ENCODE data around the gene CD58. TPM values are rescaled to one million over a fixed set of nuclear protein-coding genes. Genes with fewer than 3 reads are reported as not detected.

Gene CD58
- total RNA-seq, 2 donors from 2014 or later: 44.2 to 53.2 TPM

DNA sequence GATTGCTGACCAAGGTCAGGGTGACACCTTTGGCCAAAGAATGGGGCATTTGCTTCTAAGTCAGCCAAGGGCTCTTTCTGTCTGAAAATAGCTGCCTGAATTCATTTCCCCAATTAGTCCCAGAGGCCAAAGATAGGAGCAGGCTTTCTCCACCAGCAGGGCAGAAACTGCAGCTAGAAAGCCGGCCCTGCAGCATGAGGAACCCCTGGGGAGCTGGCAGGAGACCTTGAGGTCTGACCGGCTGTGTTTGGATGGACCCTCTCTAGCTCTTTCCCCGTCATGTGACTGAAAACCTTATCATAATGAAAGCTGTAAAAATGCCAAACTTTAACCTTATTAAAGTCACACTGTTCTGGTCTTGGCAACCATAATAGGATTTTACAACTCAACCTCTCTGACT, 93.4 kb downstream of the CD58 start:
- no peak for TF ChIP-seq CTCF (IDR thresholded peaks at IDR 0.05)
- Histone ChIP-seq H3K9me3 (no peaks in the 10 kb centered on the region), H3K4me1 (ENCODE audit: control insufficient read depth in 1 of 2, low read depth in 2 of 2) (peaks cover 3 to 27% of the 10 kb centered on the region in 2 donors), H3K4me3 (no peak overlapping the region), H3K27ac (no peak overlapping the region), H3K36me3 (no peaks in the 10 kb centered on the region), H3K27me3 (replicated peaks; ENCODE audit: insufficient read depth) (no peaks in the 10 kb centered on the region)
- DNase-seq (ENCODE audit: low spot score) (no peak), ATAC-seq (ENCODE audit: insufficient number of reproducible peaks, low FRiP score, low read depth) (no peak)

GRCh38 chr1:116476321-116476720, 94.5 kb downstream of the CD58 start:
- H3K27ac ChIP-seq: peak overlapping the region in 1 of 2 donors; percentile 37
- peaks cover 3 to 27% of the 10 kb centered on the region in 2 donors for H3K4me1 ChIP-seq (ENCODE audit: control insufficient read depth in 1 of 2, low read depth in 2 of 2)
- no peaks in the 10 kb centered on the region for H3K9me3 ChIP-seq
- H3K27me3 ChIP-seq (replicated peaks; ENCODE audit: insufficient read depth): no peaks in the 10 kb centered on the region
- H3K4me3 ChIP-seq: no peak overlapping the region
- no peak for DNase-seq (ENCODE audit: low spot score)
- no peak for TF ChIP-seq CTCF (IDR thresholded peaks at IDR 0.05)
- H3K36me3 ChIP-seq: no peaks in the 10 kb centered on the region
- ATAC-seq (ENCODE audit: insufficient number of reproducible peaks, low FRiP score, low read depth): no peak

DNA sequence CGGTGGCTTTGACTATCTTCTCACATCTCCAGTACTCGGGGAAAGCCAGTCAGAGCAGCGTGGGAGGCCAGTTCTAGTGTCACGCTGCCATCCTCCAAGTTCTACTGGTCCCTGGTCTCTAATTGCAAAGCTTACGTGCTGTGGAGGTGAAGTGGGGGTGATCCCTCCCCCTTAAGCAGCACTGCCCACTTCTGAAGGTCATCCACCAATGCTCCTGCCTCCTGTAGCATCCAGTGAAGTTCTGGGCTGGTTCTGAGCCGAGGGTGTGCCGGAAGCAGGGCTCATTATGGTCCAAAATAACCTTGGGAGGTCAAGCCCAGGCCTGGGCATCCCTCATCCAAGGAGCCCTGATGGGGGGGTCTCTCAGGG, 95.0 kb downstream of the CD58 start:
- no peaks in the 10 kb centered on the region for H3K27me3 ChIP-seq (replicated peaks; ENCODE audit: insufficient read depth)
- ATAC-seq (ENCODE audit: insufficient number of reproducible peaks, low FRiP score, low read depth) (no peak), DNase-seq (ENCODE audit: low spot score) (no peak)
- H3K4me3 ChIP-seq: no peak overlapping the region
- peaks cover 3 to 27% of the 10 kb centered on the region in 2 donors for H3K4me1 ChIP-seq (ENCODE audit: control insufficient read depth in 1 of 2, low read depth in 2 of 2)
- H3K36me3 ChIP-seq: no peaks in the 10 kb centered on the region
- no peak for TF ChIP-seq CTCF (IDR thresholded peaks at IDR 0.05)
- no peaks in the 10 kb centered on the region for H3K9me3 ChIP-seq
- H3K27ac ChIP-seq: peak overlapping the region in 1 of 2 donors; percentile 37

DNA sequence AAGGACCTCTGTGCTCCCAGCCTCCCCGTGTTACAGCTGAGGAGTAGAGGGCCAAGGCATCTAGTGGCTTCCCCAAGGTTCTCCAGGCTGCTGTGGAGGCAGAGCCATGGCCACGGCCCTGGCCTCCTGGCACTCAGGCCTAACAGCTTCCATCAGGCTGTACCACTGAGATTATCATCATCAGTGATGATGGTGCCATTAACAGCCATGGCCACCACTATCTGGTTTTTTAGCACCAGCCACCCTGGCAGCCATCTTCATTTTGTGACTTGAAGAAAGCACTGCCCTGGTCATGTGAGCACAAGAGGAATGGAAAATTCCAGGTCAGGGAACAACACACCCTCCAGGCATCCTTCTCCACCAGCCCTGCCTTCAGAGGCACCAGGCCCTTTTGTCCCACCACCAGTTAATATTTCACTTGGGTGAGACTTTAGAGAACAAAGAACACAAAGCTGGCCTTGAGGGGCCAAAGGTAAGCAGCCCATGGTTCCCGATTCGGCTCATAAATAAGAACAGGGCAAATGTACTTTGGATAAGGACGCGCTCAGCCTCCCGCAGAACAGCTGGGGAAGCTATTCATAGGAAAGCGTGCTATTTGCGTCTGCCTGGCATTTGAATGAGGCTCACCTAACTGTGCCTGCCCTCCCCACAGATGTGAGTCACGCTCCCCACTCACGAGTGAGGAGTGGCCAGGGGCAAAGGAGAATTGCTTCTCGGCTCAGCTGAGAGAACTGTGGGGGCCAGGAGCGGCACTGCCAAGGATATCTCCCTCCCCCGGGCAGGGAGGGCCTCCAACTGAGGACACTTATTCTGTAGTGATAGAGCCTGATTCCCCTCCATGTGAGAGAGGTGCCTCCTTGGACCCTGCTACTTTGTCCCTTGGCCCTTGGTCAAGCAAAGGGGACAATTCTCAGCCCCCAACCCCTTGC, 95.6 kb downstream of the CD58 start:
- Histone ChIP-seq H3K36me3 (no peaks in the 10 kb centered on the region), H3K27ac (no peak overlapping the region), H3K9me3 (no peaks in the 10 kb centered on the region), H3K4me1 (ENCODE audit: control insufficient read depth in 1 of 2, low read depth in 2 of 2) (peaks cover 3 to 27% of the 10 kb centered on the region in 2 donors), H3K4me3 (no peak overlapping the region), H3K27me3 (replicated peaks; ENCODE audit: insufficient read depth) (no peaks in the 10 kb centered on the region)
- no peak for ATAC-seq (ENCODE audit: insufficient number of reproducible peaks, low FRiP score, low read depth)
- DNase-seq (ENCODE audit: low spot score): no peak
- no peak for TF ChIP-seq CTCF (IDR thresholded peaks at IDR 0.05)

DNA sequence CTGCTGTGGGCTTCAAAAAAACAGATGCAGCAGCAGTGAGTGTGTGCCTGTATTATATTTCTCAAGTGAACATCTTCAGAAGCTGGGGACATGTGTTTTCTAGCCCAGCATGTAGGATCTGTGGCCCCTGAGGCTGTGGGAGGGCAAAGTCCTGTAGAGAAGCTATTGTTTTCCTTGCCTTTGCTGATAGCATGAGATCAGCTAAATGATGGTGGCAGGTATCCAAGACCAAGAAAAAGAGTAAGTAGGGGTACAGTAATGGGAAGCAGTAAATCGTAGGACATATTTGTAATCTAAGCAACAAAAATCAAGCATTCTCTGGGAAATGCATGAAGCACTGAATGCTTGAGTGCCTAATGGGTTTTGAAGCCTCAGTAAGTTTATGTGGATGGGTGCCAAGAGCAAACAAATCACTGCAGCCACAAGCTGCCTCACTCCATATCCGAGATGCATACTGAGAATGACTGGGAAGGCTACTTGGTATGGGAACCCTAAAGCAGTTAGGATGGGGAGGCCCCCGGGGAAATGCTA, 98.3 kb downstream of the CD58 start:
- Histone ChIP-seq H3K4me3 (no peak overlapping the region), H3K27me3 (replicated peaks; ENCODE audit: insufficient read depth) (no peaks in the 10 kb centered on the region), H3K4me1 (ENCODE audit: control insufficient read depth in 1 of 2, low read depth in 2 of 2) (peaks cover 3 to 20% of the 10 kb centered on the region in 2 donors), H3K36me3 (no peaks in the 10 kb centered on the region), H3K27ac (no peak overlapping the region), H3K9me3 (no peaks in the 10 kb centered on the region)
- ATAC-seq (ENCODE audit: insufficient number of reproducible peaks, low FRiP score, low read depth): no peak
- no peak for DNase-seq (ENCODE audit: low spot score)
- TF ChIP-seq CTCF (IDR thresholded peaks at IDR 0.05): no peak
